GM12878 (cell line): ENCODE data around the gene SPATA25. TPM values are rescaled to one million over a fixed set of nuclear protein-coding genes. Genes with fewer than 3 reads are reported as not detected.

ENCODE experiments used
- ATAC-seq: fragments of 200-7000 bp; cut with Tn5 transposase; 3 replicates; pipeline ENCODE4 v1.9.1; 2020; ENCODE audit warnings: mild to moderate bottlenecking, moderate library complexity
- BruUV-seq: library from RNA; stranded (reverse); fragments of 400-500 nt; replicated peaks from 2 replicates; lab custom pipeline; 2021; lab: Mats Ljungman, UMichigan
- CTCF ChIA-PET: fragments of 300-600 bp; sonication (Branson Sonifier 250); formaldehyde crosslinking; extraction: SDS; loops from one replicate; lab custom pipeline; 2021; ENCODE audit warnings: inconsistent platforms; lab: Yijun Ruan, JAX
- POLR2A ChIA-PET: fragments of 350-600 bp; formaldehyde crosslinking; extraction: SDS; loops from one replicate; lab custom pipeline; 2021; ENCODE audit warnings: inconsistent platforms; lab: Charles Lee
- RAD21 ChIA-PET: fragments of 300-600 bp; sonication (Branson Sonifier 250); formaldehyde crosslinking; loops from one replicate; lab custom pipeline; 2023; ENCODE audit warnings: antibody characterized with exemption; ENCODE audit not compliant: unreplicated experiment; lab: Charles Lee
- SMC1A ChIA-PET: fragments of 300-600 bp; sonication (Branson Sonifier 250); formaldehyde crosslinking; loops from one replicate; lab custom pipeline; 2023; ENCODE audit not compliant: unreplicated experiment, uncharacterized antibody; lab: Charles Lee
- DNase-seq: peaks from one replicate; pipeline ENCODE4 v3.0.0-alpha.2; 2011; ENCODE audit warnings: low read depth, low spot score
- FAIRE-seq: peaks from 3 replicates; lab custom pipeline; 2011; peaks lifted over from hg19 to GRCh38; lab: Jason Lieb, UNC
- H2AFZ ChIP-seq: 2 replicates; pipeline ENCODE4 v1.6.0; 2011; ENCODE audit warnings: low read depth, low read length, control low read depth; ENCODE audit not compliant: control insufficient read depth
- H3K27ac ChIP-seq: 2 replicates; pipeline ENCODE4 v1.5.1; 2011; ENCODE audit warnings: control low read depth; ENCODE audit not compliant: control insufficient read depth, insufficient read depth
- H3K27me3 ChIP-seq, 2 experiments: replicated peaks in 1 of 2; 2 replicates each; pipeline versions ENCODE4 v1.6.0 to v1.6.1; 2011; ENCODE audit warnings: low read length in 1 of 2; ENCODE audit not compliant: control insufficient read depth in 2 of 2, insufficient read depth in 2 of 2
- H3K36me3 ChIP-seq, 2 experiments: 2 replicates each; pipeline ENCODE4 v1.5.1; 2011; ENCODE audit warnings: low read length in 1 of 2; ENCODE audit not compliant: control insufficient read depth in 2 of 2, insufficient read depth in 2 of 2
- H3K4me1 ChIP-seq: 2 replicates; pipeline ENCODE4 v1.6.1; 2011; ENCODE audit warnings: mild to moderate bottlenecking, low read length, moderate library complexity, mixed read lengths; ENCODE audit not compliant: control insufficient read depth, insufficient read depth
- H3K4me2 ChIP-seq: 2 replicates; pipeline ENCODE4 v1.6.0; 2011; ENCODE audit warnings: control low read depth; ENCODE audit not compliant: control insufficient read depth, insufficient read depth
- H3K4me3 ChIP-seq: fragments of 200-600 bp; sonication (generic); 2 replicates; pipeline ENCODE4 v1.5.1; 2016
- H3K79me2 ChIP-seq: 2 replicates; pipeline ENCODE4 v1.6.0; 2011; ENCODE audit warnings: low read length; ENCODE audit not compliant: control insufficient read depth, insufficient read depth
- H3K9ac ChIP-seq: 2 replicates; pipeline ENCODE4 v1.8.0; 2011; ENCODE audit warnings: low read length, control low read depth, mixed read lengths; ENCODE audit not compliant: control insufficient read depth, insufficient read depth
- H3K9me3 ChIP-seq: replicated peaks from 3 replicates; pipeline ENCODE4 v1.5.1; 2011; ENCODE audit warnings: mild to moderate bottlenecking, low read length; ENCODE audit not compliant: control insufficient read depth, insufficient read depth
- H4K20me1 ChIP-seq: 2 replicates; pipeline ENCODE4 v1.6.0; 2011; ENCODE audit not compliant: control insufficient read depth, insufficient read depth
- ASH2L ChIP-seq: fragments of 300-600, 200-600 bp; sonication (generic); IDR thresholded peaks from 2 replicates; pipeline ENCODE4 v1.6.1; 2017; ENCODE audit warnings: low read depth, mild to moderate bottlenecking, borderline replicate concordance
- BACH1 ChIP-seq: fragments of 450-650 bp; IDR thresholded peaks from 2 replicates; pipeline ENCODE4 v1.6.1; 2017; ENCODE audit warnings: mild to moderate bottlenecking, borderline replicate concordance
- FOS ChIP-seq: IDR thresholded peaks from 3 replicates; pipeline ENCODE4 v1.6.1; 2011; ENCODE audit warnings: borderline replicate concordance; ENCODE audit not compliant: insufficient read length; ENCODE audit errors: extremely low read depth
- FOXM1 ChIP-seq: IDR thresholded peaks from 2 replicates; pipeline ENCODE4 v1.6.1; 2012; ENCODE audit warnings: low read depth, mild to moderate bottlenecking, inconsistent platforms, low read length, moderate library complexity
- MAX ChIP-seq: IDR thresholded peaks from 2 replicates; pipeline ENCODE4 v1.6.1; 2012; ENCODE audit warnings: low read depth, low read length, improper control_type of control experiment
- MEF2A ChIP-seq: IDR thresholded peaks from 2 replicates; pipeline ENCODE4 v1.6.1; 2011; ENCODE audit warnings: low read depth, mild to moderate bottlenecking, low read length, moderate library complexity; ENCODE audit not compliant: insufficient read depth
- NR2C2 ChIP-seq: IDR thresholded peaks from 2 replicates; pipeline ENCODE4 v1.6.1; 2011; ENCODE audit warnings: borderline replicate concordance, low read depth; ENCODE audit not compliant: control insufficient read depth, insufficient read length
- RB1 ChIP-seq: fragments of 450-650 bp; formaldehyde crosslinking; IDR thresholded peaks from 2 replicates; pipeline ENCODE4 v1.6.1; 2017; ENCODE audit warnings: mild to moderate bottlenecking, borderline replicate concordance
- REST ChIP-seq: IDR thresholded peaks from 2 replicates; pipeline ENCODE4 v1.6.1; 2012; ENCODE audit warnings: mild to moderate bottlenecking, low read depth, low read length
- STAT1 ChIP-seq: fragments of 450-650 bp; conservative IDR thresholded peaks from 2 replicates; pipeline ENCODE4 v1.6.1; 2014; ENCODE audit warnings: antibody characterized with exemption, mild to moderate bottlenecking
- WRNIP1 ChIP-seq: IDR thresholded peaks from 2 replicates; pipeline ENCODE4 v1.6.1; 2011; ENCODE audit warnings: low read depth, low read length, improper control_type of control experiment, borderline replicate concordance
- WGBS: methylation state at CpG from one replicate; pipeline ENCODE4 v1.1.6; 2016; ENCODE audit warnings: low lambda C conversion rate; ENCODE audit not compliant: insufficient replicate concordance, insufficient coverage; ENCODE audit errors: missing lambda C conversion rate; 5-methylcytosine and 5-hydroxymethylcytosine counted together
- in situ Hi-C: fragments of 300-500 bp; cut with MboI; formaldehyde crosslinking; loops from 9 replicates; pipeline ENCODE4 v1.14.3; 2018; ENCODE audit warnings: mixed read lengths
- intact Hi-C: fragments of 100-400 bp; cut with micrococcal nuclease; formaldehyde crosslinking; loops from one replicate; pipeline ENCODE4 v1.14.2; 2022; ENCODE audit not compliant: unreplicated experiment
- polyA plus RNA-seq, 11 experiments: library from polyadenylated mRNA; depleted of rRNA in 4 of 11; unstranded in 6 of 11; stranded (reverse) in 5 of 11; fragments of >200 nt; fragmentation: Nextera tagmentation in 4 of 11; fragmentation: Illumina TruSeq in 1 of 11; extraction: Ambion mirVana in 4 of 11; extraction: Trizol in 1 of 11; gene quantifications; 1 replicate in 1 of 11; 2 replicates in 10 of 11; pipeline versions ENCODE4 v1.2.1 to v1.2.3, GENCODE V29; 2011 to 2016; ENCODE audit warnings: inconsistent platforms in 2 of 11, missing spikeins in 2 of 11, low read depth in 1 of 11
- total RNA-seq, 4 experiments: library from RNA; depleted of rRNA in 3 of 4; stranded (reverse); fragments of >200 nt in 3 of 4; fragmentation: Illumina TruSeq in 1 of 4; extraction: Trizol in 1 of 4; gene quantifications; 2 replicates each; pipeline versions ENCODE4 v1.2.1 to v1.2.3, GENCODE V29; 2013 to 2021

SPATA25 gene
- total and polyA plus RNA-seq, 10 of the 15 experiments (the other 5 are each of a cell fraction or from before 2014, with no cell fraction given), result 0.28 to 2.9 (median 1.3) TPM; not detected in 3

- POLR2A ChIA-PET, result interaction anchor here (0.7 kb wide), 1 partner anchor 11 kb away, joined by 4 read pairs; no protein-coding TSS in a partner anchor
- CTCF ChIA-PET, result interaction anchor here (1.4 kb wide), 1 partner anchor 15 kb away, joined by 3 read pairs; the partner anchor contains the start of gene ZSWIM1
- H4K20me1 ChIP-seq, result no peaks in the 10 kb centered on the region
- no peak for TF ChIP-seq MEF2A
- no peak for TF ChIP-seq RB1
- TF ChIP-seq, all 136 proteins: peak for 0
- Histone ChIP-seq H3K4me1 (no peaks in the 10 kb centered on the region), H2AFZ (no peak overlapping the region), H3K9ac (no peak overlapping the region), H3K27ac (no peak overlapping the region), H3K9me3 (no peaks in the 10 kb centered on the region), H3K4me3 (no peak overlapping the region), H3K79me2 (no peaks in the 10 kb centered on the region), H3K36me3 (no peaks in the 10 kb centered on the region), H3K4me2 (no peak overlapping the region), H3K27me3 (no peaks in the 10 kb centered on the region)
- RAD21 ChIA-PET, result no interaction called here
- no peak for FAIRE-seq
- BruUV-seq, result no TSS peak
- 88% methylated on average over 5 of the region's 5 CpGs for WGBS
- SMC1A ChIA-PET, result interaction anchor here (0.6 to 0.9 kb wide), 2 partner anchors 49 to 64 kb away, joined by 3 read pairs; no protein-coding TSS in a partner anchor
- no peak for DNase-seq
- ATAC-seq, result no peak
- intact Hi-C loops (no loop called here), in situ Hi-C loops (no loop called here)
Observed at GRCh38 chr20:45866454-45866853, 21.0 kb downstream of the SPATA25 start.

GRCh38 chr20:45863543-45864470 lies 23.6 kb downstream of the SPATA25 start:
- ATAC-seq, result no peak
- SMC1A ChIA-PET, result interaction anchor here (0.8 to 0.9 kb wide), 2 partner anchors 14 to 46 kb away, joined by 3 read pairs; no protein-coding TSS in a partner anchor

More at GRCh38 chr20:45863543-45864470, 23.6 kb downstream of the SPATA25 start:
- POLR2A ChIA-PET, result interaction anchor here (0.6 to 1.5 kb wide), 3 partner anchors 9 to 79 kb away, joined by 3 read pairs; partner anchors contain the start of gene ZSWIM1
- H2AFZ ChIP-seq, result no peak overlapping the region
- no peaks in the 10 kb centered on the region for H3K27me3 ChIP-seq
- intact Hi-C loops, result no loop called here
- no peaks in the 10 kb centered on the region for H3K9me3 ChIP-seq
- no peak overlapping the region for H3K4me3 ChIP-seq
- DNase-seq, result no peak
- no peaks in the 10 kb centered on the region for H3K79me2 ChIP-seq
- in situ Hi-C loops, result no loop called here
- TF ChIP-seq NR2C2, result no peak
- no peak for TF ChIP-seq FOS
- TF ChIP-seq STAT1, result no peak
- no peak for TF ChIP-seq MAX
- TF ChIP-seq BACH1, result no peak
- no peak for TF ChIP-seq ASH2L
- no peak for TF ChIP-seq WRNIP1
- no peak for TF ChIP-seq FOXM1
- no peak for TF ChIP-seq REST
- TF ChIP-seq, all 136 proteins: peak for 0
- Histone ChIP-seq H3K9ac (no peak overlapping the region), H3K4me2 (no peak overlapping the region), H3K27ac (no peak overlapping the region), H3K36me3 (no peaks in the 10 kb centered on the region), H4K20me1 (no peaks in the 10 kb centered on the region), H3K4me1 (no peaks in the 10 kb centered on the region)
- ChIA-PET CTCF (interaction anchor here (1.3 kb wide), 1 partner anchor 11 kb away, joined by 3 read pairs; no protein-coding TSS in a partner anchor), RAD21 (interaction anchor here (0.7 kb wide), 1 partner anchor 74 kb away, joined by 4 read pairs; no protein-coding TSS in a partner anchor)
- 86% methylated on average over 7 of the region's 7 CpGs for WGBS
- no peak for FAIRE-seq
- BruUV-seq, result no TSS peak
